ENCODE measurements around the gene C2orf92.
A peak's percentile ranks its signal among the peaks of the same experiment; 100 is the strongest.
"Not testable (repeated sequence)": the region's sequence is repeated elsewhere in the genome, so short reads cannot be mapped to it uniquely, and the experiment has no call there.

The C2orf92 gene

GRCh38 chr2:97670471-97670870 is 958 bp downstream of the C2orf92 start:
- TF ChIP-seq Cebpa-rat (IDR thresholded peaks at IDR 0.05), result no peak
- no peak overlapping the region for H3K9ac ChIP-seq
- no peaks in the 10 kb centered on the region for H3K36me3 ChIP-seq
- H3K4me3 ChIP-seq, result no peak overlapping the region
- H3K27ac ChIP-seq, result no peak overlapping the region
- H4K20me1 ChIP-seq, result no peaks in the 10 kb centered on the region
- no peaks in the 10 kb centered on the region for H3K9me3 ChIP-seq
- no peaks in the 10 kb centered on the region for H3K27me3 ChIP-seq
- H3K4me1 ChIP-seq, result peaks cover 7% of the 10 kb centered on the region; the same call in 1 of the 2 replicates
- no peak overlapping the region for H3K4me2 ChIP-seq

DNA sequence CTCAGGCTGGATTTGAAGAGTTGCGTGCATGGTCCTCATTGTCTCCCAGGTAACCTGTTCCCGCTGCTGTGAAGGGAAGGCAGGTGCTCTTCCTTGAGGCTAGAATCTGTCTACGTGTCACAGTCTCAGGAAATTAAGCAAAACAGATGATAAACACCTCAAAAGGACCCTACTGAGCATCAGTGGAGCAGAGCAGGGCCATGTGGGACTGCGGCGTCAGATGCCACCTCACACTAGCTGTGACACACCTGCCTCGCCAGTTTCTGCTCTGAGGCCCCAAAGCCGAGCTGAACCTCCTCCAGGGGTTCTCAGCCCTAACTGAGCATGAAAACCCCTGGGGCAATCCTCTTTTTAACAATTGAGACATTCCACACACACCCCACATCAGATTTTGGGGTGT is 2.0 kb downstream of the C2orf92 start:
- Histone ChIP-seq H3K27ac (no peak overlapping the region), H4K20me1 (no peaks in the 10 kb centered on the region), H3K27me3 (no peaks in the 10 kb centered on the region), H3K4me1 (peaks cover 7% of the 10 kb centered on the region; the same call in 1 of the 2 replicates), H3K9me3 (no peaks in the 10 kb centered on the region), H3K4me3 (no peak overlapping the region), H3K9ac (no peak overlapping the region), H3K4me2 (no peak overlapping the region), H3K36me3 (no peaks in the 10 kb centered on the region)
- TF ChIP-seq Cebpa-rat (IDR thresholded peaks at IDR 0.05), result no peak

DNA sequence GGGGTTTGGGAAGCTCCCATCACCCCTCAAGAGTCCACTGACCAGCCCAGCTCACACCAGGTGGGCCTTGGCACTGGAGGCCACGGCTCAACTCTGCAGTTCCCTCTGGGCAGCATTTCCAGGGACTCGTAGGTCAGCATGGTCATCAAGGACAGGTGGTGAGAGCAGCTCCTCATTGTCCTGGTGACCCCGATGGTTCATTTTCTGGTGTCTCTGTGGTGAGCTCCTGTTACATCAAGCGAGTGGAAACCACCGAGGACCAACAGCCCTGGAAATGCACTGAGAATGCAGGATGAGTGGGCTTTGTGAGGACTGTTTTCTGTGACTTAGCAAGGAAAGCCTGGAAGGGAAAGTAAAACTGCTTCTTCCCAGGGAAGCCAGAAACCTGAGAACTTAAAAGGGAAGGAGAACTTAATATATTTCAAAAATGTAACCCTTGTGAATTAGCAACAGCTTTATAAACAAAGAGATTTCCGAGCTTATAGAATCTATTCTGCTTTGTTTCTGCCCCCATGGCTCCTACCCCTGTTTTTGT is 3.2 kb downstream of the C2orf92 start:
- H3K9me3 ChIP-seq, H4K20me1 ChIP-seq, H3K4me3 ChIP-seq, H3K4me1 ChIP-seq, H3K36me3 ChIP-seq, H3K4me2 ChIP-seq, H3K27ac ChIP-seq, H3K27me3 ChIP-seq, H3K9ac ChIP-seq: not testable (repeated sequence)

DNA sequence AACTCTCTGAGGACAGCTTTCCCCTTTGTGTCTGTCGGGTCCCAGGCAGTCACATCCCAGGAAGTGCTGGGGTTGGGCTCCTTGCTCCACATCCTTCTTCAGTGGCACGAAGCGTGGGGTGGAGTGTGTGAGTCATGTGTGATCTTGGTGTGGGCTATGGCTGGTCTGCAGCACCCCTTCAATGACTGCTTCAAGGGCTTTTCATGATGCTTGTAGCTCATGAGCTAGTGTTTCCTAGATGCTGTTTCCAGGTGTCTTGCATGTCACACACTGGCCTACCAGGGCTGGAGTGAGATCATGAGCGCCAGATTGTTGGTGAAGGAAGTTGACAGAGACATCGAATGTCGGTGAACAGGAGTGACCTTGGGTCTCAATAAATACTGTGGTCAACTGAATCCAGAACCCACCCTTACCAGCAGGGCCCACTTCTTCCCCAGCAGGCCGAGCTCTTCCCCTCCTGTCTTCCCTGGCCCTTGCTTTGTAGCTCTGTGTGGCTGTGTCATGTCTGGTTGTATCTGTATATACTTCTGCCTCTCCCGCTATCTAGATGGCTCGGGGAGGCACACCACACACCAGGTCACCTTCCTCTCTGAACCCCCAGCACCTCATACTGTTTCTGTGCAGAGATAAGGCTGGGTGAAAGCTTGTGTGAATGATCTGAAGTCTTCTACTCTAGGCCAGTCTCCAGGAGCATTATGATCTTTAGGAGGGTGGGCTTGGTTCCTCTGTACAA is 3.8 kb downstream of the C2orf92 start:
- no peaks in the 10 kb centered on the region for H3K36me3 ChIP-seq
- H3K4me2 ChIP-seq, result no peak overlapping the region
- no peak overlapping the region for H3K4me3 ChIP-seq
- no peak for TF ChIP-seq Cebpa-rat (IDR thresholded peaks at IDR 0.05)
- H3K9me3 ChIP-seq, result 0 out of 2 replicates have a peak, but pooled peaks cover 3% of the 10 kb centered on the region
- no peaks in the 10 kb centered on the region for H3K27me3 ChIP-seq
- H3K9ac ChIP-seq, result no peak overlapping the region
- peaks cover 7% of the 10 kb centered on the region; the same call in 1 of the 2 replicates for H3K4me1 ChIP-seq
- no peaks in the 10 kb centered on the region for H4K20me1 ChIP-seq
- H3K27ac ChIP-seq, result no peak overlapping the region

DNA sequence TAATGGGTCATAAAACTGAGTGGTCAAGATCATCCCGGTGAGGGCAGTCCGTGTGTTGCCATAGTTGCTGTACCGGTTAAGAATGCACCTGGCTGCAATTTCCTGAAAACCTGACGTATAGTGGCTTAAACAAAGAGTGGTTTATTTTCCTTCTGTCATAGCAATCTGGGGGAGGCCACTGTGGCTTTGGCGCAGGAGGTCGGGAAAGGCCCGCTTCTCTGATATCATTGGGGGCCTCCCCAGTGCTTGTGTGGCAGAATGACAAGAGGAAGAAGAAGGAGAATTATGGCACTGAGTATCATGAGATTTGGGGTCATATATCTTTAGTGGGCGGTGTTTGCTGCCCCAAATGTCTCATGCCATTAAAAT is 4.4 kb downstream of the C2orf92 start:
- Histone ChIP-seq H3K4me2 (no peak overlapping the region), H3K9ac (no peak overlapping the region), H3K4me3 (no peak overlapping the region), H3K27me3 (no peaks in the 10 kb centered on the region), H4K20me1 (no peaks in the 10 kb centered on the region), H3K9me3 (0 out of 2 replicates have a peak, but pooled peaks cover 8% of the 10 kb centered on the region), H3K27ac (no peak overlapping the region), H3K4me1 (peaks cover 7% of the 10 kb centered on the region; the same call in 1 of the 2 replicates), H3K36me3 (no peaks in the 10 kb centered on the region)
- no peak for TF ChIP-seq Cebpa-rat (IDR thresholded peaks at IDR 0.05)

DNA sequence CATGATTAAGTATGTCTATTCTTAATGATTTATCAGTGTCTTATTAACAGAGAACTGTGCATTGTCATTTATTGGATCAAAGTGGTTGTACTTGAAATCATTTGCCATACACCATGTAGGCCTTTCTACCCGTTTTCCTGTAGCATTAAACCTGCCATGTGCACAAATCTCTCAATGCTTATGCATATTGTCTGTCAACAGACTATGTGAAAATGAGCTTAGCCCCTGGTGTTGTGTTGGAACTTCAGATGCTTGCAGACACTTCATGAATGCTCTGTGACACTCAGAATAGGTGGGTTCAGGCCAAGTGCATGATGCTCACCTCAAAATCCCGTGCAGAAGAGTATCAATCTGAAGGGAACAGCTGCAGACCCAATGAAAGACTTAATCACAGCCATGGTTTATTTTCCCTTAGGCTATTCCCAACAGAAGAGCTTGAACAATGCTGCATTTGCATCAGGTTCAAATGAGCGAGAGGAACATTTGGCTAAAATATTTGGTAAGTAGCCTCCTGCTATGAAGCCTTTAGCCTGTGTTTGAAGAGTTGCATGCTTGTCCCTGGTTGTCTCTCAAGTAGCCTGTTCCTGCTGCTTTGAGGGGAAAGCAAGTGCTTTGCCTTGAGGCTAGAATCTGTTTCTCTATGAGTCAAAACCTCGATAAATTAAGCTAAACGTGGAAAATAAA is 6.1 kb downstream of the C2orf92 start:
- H4K20me1 ChIP-seq, result no peaks in the 10 kb centered on the region
- H3K9ac ChIP-seq, result no peak overlapping the region
- no peak overlapping the region for H3K4me3 ChIP-seq
- no peaks in the 10 kb centered on the region for H3K4me1 ChIP-seq
- H3K4me2 ChIP-seq, result no peak overlapping the region
- TF ChIP-seq Cebpa-rat (IDR thresholded peaks at IDR 0.05), result no peak
- H3K9me3 ChIP-seq, result peaks cover 19% of the 10 kb centered on the region
- no peaks in the 10 kb centered on the region for H3K27me3 ChIP-seq
- H3K36me3 ChIP-seq, result no peaks in the 10 kb centered on the region
- no peak overlapping the region for H3K27ac ChIP-seq

DNA sequence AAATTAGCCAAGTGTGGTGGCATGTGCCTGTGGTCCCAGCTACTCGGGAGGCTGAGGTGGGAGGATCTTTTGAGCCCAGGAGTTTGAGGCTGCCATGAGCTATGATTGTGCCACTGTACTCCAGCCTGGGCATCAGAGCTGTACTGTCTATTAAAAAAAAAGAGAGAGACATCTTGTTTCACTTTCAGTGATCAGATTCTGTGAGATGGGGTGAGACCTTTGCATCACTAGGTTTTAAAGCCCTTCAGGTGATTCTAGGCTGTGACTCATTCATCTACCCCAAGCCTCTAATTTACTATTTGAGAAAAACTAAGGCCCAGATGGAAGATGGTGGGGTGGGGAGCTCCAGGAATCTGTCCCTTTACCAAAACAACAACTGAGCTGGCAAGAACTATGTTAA is 7.1 kb downstream of the C2orf92 start:
- Histone ChIP-seq H3K4me2 (no peak overlapping the region), H3K4me1 (no peaks in the 10 kb centered on the region), H3K27ac (no peak overlapping the region), H3K9me3 (peaks cover 19% of the 10 kb centered on the region), H3K9ac (no peak overlapping the region), H3K27me3 (no peaks in the 10 kb centered on the region), H3K36me3 (no peaks in the 10 kb centered on the region), H3K4me3 (no peak overlapping the region), H4K20me1 (no peaks in the 10 kb centered on the region)
- no peak for TF ChIP-seq Cebpa-rat (IDR thresholded peaks at IDR 0.05)

- Histone ChIP-seq H3K4me3 (no peak overlapping the region), H3K27me3 (no peaks in the 10 kb centered on the region), H3K36me3 (no peaks in the 10 kb centered on the region), H3K9me3 (peaks cover 19% of the 10 kb centered on the region), H4K20me1 (no peaks in the 10 kb centered on the region), H3K9ac (no peak overlapping the region), H3K4me1 (no peaks in the 10 kb centered on the region), H3K27ac (no peak overlapping the region), H3K4me2 (no peak overlapping the region)
- no peak for TF ChIP-seq Cebpa-rat (IDR thresholded peaks at IDR 0.05)
Observed at GRCh38 chr2:97677480-97677879, 8.0 kb downstream of the C2orf92 start.

DNA sequence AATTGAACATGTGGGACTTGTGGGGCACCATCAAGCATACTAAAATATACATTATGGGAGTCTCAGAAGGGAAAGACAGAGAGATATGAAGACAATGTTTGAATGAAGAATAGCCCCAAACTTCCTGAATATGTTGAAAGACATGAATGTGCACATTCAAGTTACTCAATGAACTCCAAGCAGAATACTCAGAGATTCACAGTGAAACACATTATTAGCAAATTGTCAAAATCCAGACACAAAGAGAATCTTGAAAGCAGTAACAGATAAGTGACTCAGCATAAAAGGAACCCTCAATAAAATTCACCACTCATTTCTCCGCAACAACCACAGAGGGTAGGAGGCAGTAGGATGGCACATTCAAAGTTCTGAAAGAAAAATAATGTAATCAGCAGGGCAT is 8.8 kb downstream of the C2orf92 start:
- Histone ChIP-seq H3K4me1 (no peaks in the 10 kb centered on the region), H3K36me3 (no peaks in the 10 kb centered on the region), H3K4me3 (no peak overlapping the region), H3K27me3 (no peaks in the 10 kb centered on the region), H4K20me1 (no peaks in the 10 kb centered on the region), H3K9ac (no peak overlapping the region), H3K9me3 (peaks cover 19% of the 10 kb centered on the region), H3K4me2 (no peak overlapping the region), H3K27ac (no peak overlapping the region)
- no peak for TF ChIP-seq Cebpa-rat (IDR thresholded peaks at IDR 0.05)

DNA sequence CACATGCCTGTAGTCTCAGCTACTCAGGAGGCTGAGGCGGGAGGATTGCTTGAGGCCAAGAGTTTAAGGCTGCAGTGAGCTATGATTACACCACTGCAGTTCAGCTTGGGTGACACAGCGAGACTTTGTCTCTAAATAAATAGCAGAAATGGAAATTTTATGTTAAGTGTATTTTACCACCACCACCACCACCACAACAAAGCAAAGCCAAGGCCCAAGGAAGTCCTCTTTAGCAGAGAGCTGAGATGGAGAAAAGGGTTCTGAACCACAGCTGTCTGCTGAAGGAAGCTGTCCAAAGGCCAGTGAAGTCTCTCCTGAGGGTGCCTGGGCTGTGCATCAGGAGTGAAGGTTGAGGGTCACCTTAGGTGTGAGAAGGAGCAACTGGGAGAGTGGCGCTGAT is 17.7 kb downstream of the C2orf92 start:
- not testable (repeated sequence) for H3K4me3 ChIP-seq, H4K20me1 ChIP-seq, H3K9ac ChIP-seq, H3K9me3 ChIP-seq, H3K27ac ChIP-seq, H3K27me3 ChIP-seq, H3K36me3 ChIP-seq
- Histone ChIP-seq H3K4me1 (peaks cover 13% of the 10 kb centered on the region), H3K4me2 (peak overlapping the region; percentile 26; the same call in 1 of the 2 replicates)
